BLaER1 (cell line): ENCODE results near the gene MAGI2.
"Not testable (repeated sequence)": the region's sequence is repeated elsewhere in the genome, so short reads cannot be mapped to it uniquely, and the experiment has no call there.

ENCODE experiments used
- H3K27ac ChIP-seq: shearing (Covaris generic); formaldehyde crosslinking; 2 replicates; pipeline ENCODE4 v1.8.1; 2022
- H3K27me3 ChIP-seq: shearing (Covaris generic); formaldehyde crosslinking; 2 replicates; pipeline ENCODE4 v1.8.1; 2022
- H3K36me3 ChIP-seq: shearing (Covaris generic); formaldehyde crosslinking; 2 replicates; pipeline ENCODE4 v1.8.1; 2022
- H3K4me1 ChIP-seq: shearing (Covaris generic); formaldehyde crosslinking; 2 replicates; pipeline ENCODE4 v1.8.1; 2022
- H3K4me2 ChIP-seq: shearing (Covaris generic); formaldehyde crosslinking; 2 replicates; pipeline ENCODE4 v1.8.1; 2022
- H3K4me3 ChIP-seq: shearing (Covaris generic); formaldehyde crosslinking; 2 replicates; pipeline ENCODE4 v1.8.1; 2022
- H3K9ac ChIP-seq: shearing (Covaris generic); formaldehyde crosslinking; 2 replicates; pipeline ENCODE4 v1.8.1; 2022
- H3K9me3 ChIP-seq: shearing (Covaris generic); formaldehyde crosslinking; 2 replicates; pipeline ENCODE4 v1.8.1; 2022
- H4K20me1 ChIP-seq: shearing (Covaris generic); formaldehyde crosslinking; 2 replicates; pipeline ENCODE4 v1.8.1; 2022
- Cebpa-rat ChIP-seq: shearing (Covaris generic); IDR thresholded peaks from 2 replicates; pipeline ENCODE4 v1.8.1; 2022

Gene MAGI2

GRCh38 chr7:78264105-78264504 is 1189.4 kb downstream of the MAGI2 start:
- no peak for TF ChIP-seq Cebpa-rat
- Histone ChIP-seq H4K20me1 (no peaks in the 10 kb centered on the region), H3K27ac (no peak overlapping the region), H3K4me1 (no peaks in the 10 kb centered on the region), H3K9ac (no peak overlapping the region), H3K36me3 (no peaks in the 10 kb centered on the region), H3K4me3 (no peak overlapping the region), H3K4me2 (no peak overlapping the region), H3K27me3 (no peaks in the 10 kb centered on the region), H3K9me3 (no peaks in the 10 kb centered on the region)

- TF ChIP-seq Cebpa-rat: no peak
- no peak overlapping the region for H3K27ac ChIP-seq
- no peaks in the 10 kb centered on the region for H3K4me1 ChIP-seq
- H4K20me1 ChIP-seq: no peaks in the 10 kb centered on the region
- H3K4me3 ChIP-seq: no peak overlapping the region
- H3K27me3 ChIP-seq: no peaks in the 10 kb centered on the region
- H3K4me2 ChIP-seq: no peak overlapping the region
- H3K9me3 ChIP-seq: no peaks in the 10 kb centered on the region
- no peak overlapping the region for H3K9ac ChIP-seq
- H3K36me3 ChIP-seq: no peaks in the 10 kb centered on the region
These were observed 1191.7 kb downstream of the MAGI2 start for GRCh38 chr7:78261739-78262138.

- no peak for TF ChIP-seq Cebpa-rat
- Histone ChIP-seq H3K9ac (no peak overlapping the region), H3K9me3 (no peaks in the 10 kb centered on the region), H3K4me3 (no peak overlapping the region), H3K27me3 (no peaks in the 10 kb centered on the region), H3K27ac (no peak overlapping the region), H3K36me3 (no peaks in the 10 kb centered on the region), H3K4me1 (no peaks in the 10 kb centered on the region), H4K20me1 (no peaks in the 10 kb centered on the region), H3K4me2 (no peak overlapping the region)
These were observed 1192.2 kb downstream of the MAGI2 start for GRCh38 chr7:78261302-78261701.

- H3K4me3 ChIP-seq: no peak overlapping the region
- no peak overlapping the region for H3K9ac ChIP-seq
- H4K20me1 ChIP-seq: no peaks in the 10 kb centered on the region
- no peak overlapping the region for H3K4me2 ChIP-seq
- no peaks in the 10 kb centered on the region for H3K27me3 ChIP-seq
- no peaks in the 10 kb centered on the region for H3K9me3 ChIP-seq
- TF ChIP-seq Cebpa-rat: no peak
- no peaks in the 10 kb centered on the region for H3K4me1 ChIP-seq
- no peak overlapping the region for H3K27ac ChIP-seq
- no peaks in the 10 kb centered on the region for H3K36me3 ChIP-seq
These were observed 1192.6 kb downstream of the MAGI2 start for GRCh38 chr7:78260826-78261225.

GRCh38 chr7:78254726-78255055 is 1198.8 kb downstream of the MAGI2 start:
- Histone ChIP-seq H3K4me3 (no peak overlapping the region), H3K27ac (no peak overlapping the region), H3K27me3 (no peaks in the 10 kb centered on the region), H4K20me1 (no peaks in the 10 kb centered on the region), H3K4me1 (no peaks in the 10 kb centered on the region), H3K4me2 (no peak overlapping the region), H3K9ac (no peak overlapping the region), H3K9me3 (no peaks in the 10 kb centered on the region), H3K36me3 (no peaks in the 10 kb centered on the region)
- TF ChIP-seq Cebpa-rat: no peak

- H3K4me3 ChIP-seq: no peak overlapping the region
These were observed 1199.4 kb downstream of the MAGI2 start for GRCh38 chr7:78253850-78254725.

GRCh38 chr7:78248867-78249266 is 1204.6 kb downstream of the MAGI2 start:
- Histone ChIP-seq H4K20me1 (no peaks in the 10 kb centered on the region), H3K9me3 (peaks cover 18% of the 10 kb centered on the region), H3K4me2 (no peak overlapping the region), H3K9ac (no peak overlapping the region), H3K4me3 (no peak overlapping the region), H3K27ac (no peak overlapping the region), H3K36me3 (no peaks in the 10 kb centered on the region), H3K27me3 (no peaks in the 10 kb centered on the region), H3K4me1 (no peaks in the 10 kb centered on the region)
- TF ChIP-seq Cebpa-rat: no peak

More at GRCh38 chr7:78253850-78254725, 1199.4 kb downstream of the MAGI2 start:
- Histone ChIP-seq H3K27me3 (no peaks in the 10 kb centered on the region), H3K9ac (no peak overlapping the region), H4K20me1 (no peaks in the 10 kb centered on the region), H3K4me1 (no peaks in the 10 kb centered on the region), H3K4me2 (no peak overlapping the region), H3K27ac (no peak overlapping the region), H3K36me3 (no peaks in the 10 kb centered on the region), H3K9me3 (no peaks in the 10 kb centered on the region)
- no peak for TF ChIP-seq Cebpa-rat

- no peaks in the 10 kb centered on the region for H3K36me3 ChIP-seq
- H4K20me1 ChIP-seq: no peaks in the 10 kb centered on the region
- no peak for TF ChIP-seq Cebpa-rat
- H3K27ac ChIP-seq: no peak overlapping the region
- H3K9me3 ChIP-seq: peaks cover 18% of the 10 kb centered on the region
- no peak overlapping the region for H3K9ac ChIP-seq
- H3K4me2 ChIP-seq: no peak overlapping the region
- no peak overlapping the region for H3K4me3 ChIP-seq
- no peaks in the 10 kb centered on the region for H3K27me3 ChIP-seq
- H3K4me1 ChIP-seq: no peaks in the 10 kb centered on the region
These were observed 1205.4 kb downstream of the MAGI2 start for GRCh38 chr7:78247910-78248689.

- not testable (repeated sequence) for H3K4me2 ChIP-seq, H3K9ac ChIP-seq, H3K4me1 ChIP-seq, H3K9me3 ChIP-seq, H3K4me3 ChIP-seq, H3K27me3 ChIP-seq, H3K27ac ChIP-seq, H3K36me3 ChIP-seq, H4K20me1 ChIP-seq
These were observed 1213.3 kb downstream of the MAGI2 start for GRCh38 chr7:78240179-78240578.

- H4K20me1 ChIP-seq: no peaks in the 10 kb centered on the region
- H3K27me3 ChIP-seq: no peaks in the 10 kb centered on the region
- TF ChIP-seq Cebpa-rat: no peak
- no peaks in the 10 kb centered on the region for H3K36me3 ChIP-seq
- H3K4me3 ChIP-seq: no peak overlapping the region
- no peaks in the 10 kb centered on the region for H3K4me1 ChIP-seq
- no peak overlapping the region for H3K4me2 ChIP-seq
- H3K9me3 ChIP-seq: peaks cover 6% of the 10 kb centered on the region
- no peak overlapping the region for H3K9ac ChIP-seq
- H3K27ac ChIP-seq: no peak overlapping the region
These were observed 1218.8 kb downstream of the MAGI2 start for GRCh38 chr7:78234634-78235033.
